ENCODE results near the gene UFSP1.
A peak's percentile ranks its signal among the peaks of the same experiment; 100 is the strongest.

DNA sequence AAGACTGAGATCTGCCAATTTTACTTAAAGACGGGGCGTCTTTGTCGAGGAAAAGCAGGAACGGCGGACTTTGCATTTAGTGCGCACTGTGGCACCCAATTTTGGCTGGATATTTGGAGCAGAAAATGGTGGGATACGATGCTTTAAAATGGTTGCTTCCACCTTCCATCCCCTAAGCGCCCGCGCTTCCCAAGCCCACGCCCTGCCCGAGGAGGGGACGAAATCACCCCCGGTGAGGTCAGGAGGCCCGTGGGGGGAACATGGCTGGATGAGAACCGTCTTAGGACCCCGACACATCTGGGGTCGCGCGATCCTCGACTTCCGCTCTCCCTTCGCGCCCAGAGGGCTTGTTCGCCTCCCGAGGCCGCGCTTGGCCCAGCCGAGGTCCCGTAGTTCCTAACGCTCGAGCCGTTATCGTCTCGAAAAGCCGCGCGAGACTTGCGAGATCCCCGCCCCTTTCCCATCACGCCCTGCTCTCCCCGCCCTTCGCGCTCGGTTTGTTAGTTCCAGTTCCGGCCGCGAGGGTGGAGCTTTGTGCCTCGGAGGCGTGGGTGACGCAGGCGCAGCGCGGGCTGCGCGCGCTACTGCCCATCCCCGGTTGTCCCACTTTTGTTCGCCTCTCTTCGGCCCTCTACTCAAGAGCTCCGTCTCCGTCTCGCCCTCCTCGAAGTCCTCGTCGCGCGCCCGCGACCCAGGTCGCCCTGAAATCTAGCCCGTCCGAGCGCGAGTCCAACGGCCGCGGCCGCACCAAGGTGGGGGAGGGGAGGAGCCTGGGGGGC is 14.7 kb downstream of the UFSP1 start, which contains the start of gene SRRT:
- TF ChIP-seq, protein P1, sequence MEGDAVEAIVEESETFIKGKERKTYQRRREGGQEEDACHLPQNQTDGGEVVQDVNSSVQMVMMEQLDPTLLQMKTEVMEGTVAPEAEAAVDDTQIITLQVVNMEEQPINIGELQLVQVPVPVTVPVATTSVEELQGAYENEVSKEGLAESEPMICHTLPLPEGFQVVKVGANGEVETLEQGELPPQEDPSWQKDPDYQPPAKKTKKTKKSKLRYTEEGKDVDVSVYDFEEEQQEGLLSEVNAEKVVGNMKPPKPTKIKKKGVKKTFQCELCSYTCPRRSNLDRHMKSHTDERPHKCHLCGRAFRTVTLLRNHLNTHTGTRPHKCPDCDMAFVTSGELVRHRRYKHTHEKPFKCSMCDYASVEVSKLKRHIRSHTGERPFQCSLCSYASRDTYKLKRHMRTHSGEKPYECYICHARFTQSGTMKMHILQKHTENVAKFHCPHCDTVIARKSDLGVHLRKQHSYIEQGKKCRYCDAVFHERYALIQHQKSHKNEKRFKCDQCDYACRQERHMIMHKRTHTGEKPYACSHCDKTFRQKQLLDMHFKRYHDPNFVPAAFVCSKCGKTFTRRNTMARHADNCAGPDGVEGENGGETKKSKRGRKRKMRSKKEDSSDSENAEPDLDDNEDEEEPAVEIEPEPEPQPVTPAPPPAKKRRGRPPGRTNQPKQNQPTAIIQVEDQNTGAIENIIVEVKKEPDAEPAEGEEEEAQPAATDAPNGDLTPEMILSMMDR (IDR thresholded peaks at IDR 0.05 in 2 of 3, conservative IDR thresholded peaks at IDR 0.05 in 1 of 3; ENCODE audit: borderline replicate concordance in 1 of 3, insufficient read depth in 1 of 3, low read depth in 2 of 3, low read length in 2 of 3): peak in 1 of 3 experiments; percentile 15; a peak in 1 of 6 replicates
- TF ChIP-seq RAD21 (IDR thresholded peaks at IDR 0.05; ENCODE audit: low read depth) (no peak), EZH2 (IDR thresholded peaks at IDR 0.05) (no peak)
